Limb (tissue), 2 donors: Measurements from ENCODE around the gene TIGD4.

ENCODE experiments used
- DNase-seq, 2 donors: peaks; one replicate each; pipeline ENCODE4 v3.0.0-alpha.2; 2016; ENCODE audit errors: extremely low spot score in 2 of 2

TIGD4 gene

DNA sequence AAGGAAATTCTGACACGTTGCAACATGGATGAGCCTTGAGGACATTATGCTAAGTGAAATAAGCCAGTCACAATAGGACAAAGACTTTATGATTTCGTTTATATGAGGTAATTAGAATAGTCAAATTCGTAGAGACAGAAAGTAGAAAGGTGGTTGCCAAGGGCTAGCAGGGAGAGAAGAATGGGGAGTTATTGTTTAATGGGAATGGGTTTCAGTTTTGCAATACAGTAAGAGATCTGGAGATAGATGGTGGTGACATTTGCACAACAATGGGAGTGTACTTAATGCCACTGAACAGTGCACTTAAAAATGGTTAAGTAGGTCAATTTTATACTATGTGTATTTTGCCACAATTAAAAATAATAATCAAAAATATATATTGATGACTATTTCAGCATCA, 56.3 kb downstream of the TIGD4 start:
- DNase-seq: no peak

- peak in 1 of 2 donors; percentile 30 for DNase-seq
Observed at GRCh38 chr4:152719801-152720556, 59.6 kb downstream of the TIGD4 start.
